Mesenchymal stem cell (in vitro differentiated cells and primary cell): ENCODE data around the gene OR10G2.
A peak's percentile ranks its signal among the peaks of the same experiment; 100 is the strongest.

ENCODE experiments used
- DNase-seq: peaks from one replicate; pipeline ENCODE4 v3.0.0-alpha.2; 2013
- H2AFZ ChIP-seq: one replicate; pipeline ENCODE4 v1.6.1; 2013; ENCODE audit warnings: low read depth, mild to moderate bottlenecking, control low read depth, inconsistent platforms, low read length, moderate library complexity
- H2AK5ac ChIP-seq: 2 replicates; pipeline ENCODE4 v1.6.1; 2013; ENCODE audit warnings: low read length, moderate library complexity, mild to moderate bottlenecking, inconsistent platforms; ENCODE audit not compliant: severe bottlenecking
- H2BK120ac ChIP-seq: one replicate; pipeline ENCODE4 v1.6.1; 2013; ENCODE audit warnings: low read depth, mild to moderate bottlenecking, inconsistent platforms, low read length, moderate library complexity
- H2BK12ac ChIP-seq, 2 experiments: one replicate each; pipeline ENCODE4 v1.6.1; 2013; ENCODE audit warnings: inconsistent platforms in 2 of 2, low read length in 2 of 2, mild to moderate bottlenecking in 2 of 2, moderate library complexity in 2 of 2, control low read depth in 1 of 2
- H2BK15ac ChIP-seq: one replicate; pipeline ENCODE4 v1.6.1; 2013; ENCODE audit warnings: mild to moderate bottlenecking, low read depth, inconsistent platforms; ENCODE audit not compliant: poor library complexity, severe bottlenecking
- H2BK5ac ChIP-seq: 2 replicates; pipeline ENCODE4 v1.6.1; 2013; ENCODE audit warnings: low read depth, mild to moderate bottlenecking, low read length, control low read depth, inconsistent platforms; ENCODE audit not compliant: poor library complexity, severe bottlenecking
- H3K14ac ChIP-seq, 2 experiments: one replicate each; pipeline ENCODE4 v1.6.1; 2013; ENCODE audit warnings: inconsistent platforms in 2 of 2, low read length in 2 of 2, control low read depth in 1 of 2, mild to moderate bottlenecking in 1 of 2, moderate library complexity in 1 of 2
- H3K18ac ChIP-seq, 2 experiments: one replicate each; pipeline ENCODE4 v1.6.1; 2013; ENCODE audit warnings: inconsistent platforms in 2 of 2, low read length in 2 of 2, control low read depth in 1 of 2, low read depth in 1 of 2, mild to moderate bottlenecking in 1 of 2
- H3K23ac ChIP-seq, 2 experiments: one replicate each; pipeline ENCODE4 v1.6.1; 2013; ENCODE audit warnings: inconsistent platforms in 2 of 2, low read length in 2 of 2, mild to moderate bottlenecking in 2 of 2, moderate library complexity in 2 of 2, control low read depth in 1 of 2
- H3K27ac ChIP-seq: 2 replicates; pipeline ENCODE4 v1.5.1; 2013; ENCODE audit warnings: mild to moderate bottlenecking, moderate library complexity, low read length, control low read depth, inconsistent platforms; ENCODE audit not compliant: poor library complexity, severe bottlenecking
- H3K27me3 ChIP-seq, 2 experiments: 2 replicates each; pipeline versions ENCODE4 v1.6.1 to v1.7.0; 2013; ENCODE audit warnings: low read length in 2 of 2, mild to moderate bottlenecking in 2 of 2, moderate library complexity in 2 of 2, control low read depth in 1 of 2, inconsistent platforms in 1 of 2; ENCODE audit not compliant: control insufficient read depth in 1 of 2, insufficient read depth in 1 of 2
- H3K36me3 ChIP-seq, 2 experiments: 2 replicates each; pipeline versions ENCODE4 v1.6.1 to v1.7.0; 2013; ENCODE audit warnings: low read length in 2 of 2, control low read depth in 1 of 2, inconsistent platforms in 1 of 2, low read depth in 1 of 2, mild to moderate bottlenecking in 1 of 2; ENCODE audit not compliant: insufficient read depth in 2 of 2, control insufficient read depth in 1 of 2
- H3K4ac ChIP-seq, 2 experiments: one replicate each; pipeline ENCODE4 v1.6.1; 2013; ENCODE audit warnings: inconsistent platforms in 2 of 2, low read length in 2 of 2, mild to moderate bottlenecking in 2 of 2, moderate library complexity in 2 of 2, control low read depth in 1 of 2, low read depth in 1 of 2
- H3K4me1 ChIP-seq: 2 replicates; pipeline ENCODE4 v1.6.1; 2013; ENCODE audit warnings: low read depth, low read length, control low read depth; ENCODE audit not compliant: control insufficient read depth, insufficient read depth
- H3K4me2 ChIP-seq: 2 replicates; pipeline ENCODE4 v1.6.1; 2013; ENCODE audit warnings: low read length, mild to moderate bottlenecking, inconsistent platforms; ENCODE audit not compliant: poor library complexity, severe bottlenecking
- H3K4me3 ChIP-seq, 2 experiments: 2 replicates each; pipeline versions ENCODE4 v1.5.1 to v1.7.0; 2013; ENCODE audit warnings: low read length in 2 of 2, mild to moderate bottlenecking in 2 of 2, control low read depth in 1 of 2, low read depth in 1 of 2; ENCODE audit not compliant: insufficient read depth in 1 of 2
- H3K79me1 ChIP-seq: replicated peaks from 2 replicates; pipeline ENCODE4 v1.6.1; 2013; ENCODE audit warnings: mild to moderate bottlenecking, control low read depth, low read length, inconsistent platforms; ENCODE audit not compliant: poor library complexity, severe bottlenecking
- H3K9ac ChIP-seq: 2 replicates; pipeline ENCODE4 v1.7.0; 2013; ENCODE audit warnings: mild to moderate bottlenecking, low read length, moderate library complexity
- H3K9me3 ChIP-seq: 2 replicates; pipeline ENCODE4 v1.7.0; 2013; ENCODE audit warnings: mild to moderate bottlenecking, low read length; ENCODE audit not compliant: control insufficient read depth
- H4K8ac ChIP-seq: one replicate; pipeline ENCODE4 v1.6.1; 2013; ENCODE audit warnings: inconsistent platforms, mild to moderate bottlenecking, low read length, moderate library complexity
- H4K91ac ChIP-seq: one replicate; pipeline ENCODE4 v1.6.1; 2013; ENCODE audit warnings: mild to moderate bottlenecking, low read length, inconsistent platforms
- WGBS: methylation state at CpG from one replicate; pipeline ENCODE4 v1.1.7; 2013; ENCODE audit warnings: mixed read lengths; 5-methylcytosine and 5-hydroxymethylcytosine counted together

The OR10G2 gene

GRCh38 chr14:21656980-21657379, 22.2 kb upstream of the OR10G2 start:
- Histone ChIP-seq H3K23ac (no peak overlapping the region), H3K18ac (no peak overlapping the region), H2AK5ac (no peak overlapping the region), H2BK120ac (no peak overlapping the region), H2BK12ac (no peak overlapping the region), H3K9ac (no peak overlapping the region), H4K91ac (no peak overlapping the region), H3K14ac (no peak overlapping the region), H2BK5ac (no peak overlapping the region), H4K8ac (no peak overlapping the region), H2BK15ac (no peak overlapping the region), H3K9me3 (no peaks in the 10 kb centered on the region), H3K27ac (no peak overlapping the region), H3K4me2 (no peak overlapping the region), H3K36me3 (no peaks in the 10 kb centered on the region), H3K4ac (no peak overlapping the region), H3K4me1 (no peaks in the 10 kb centered on the region), H3K27me3 (no peaks in the 10 kb centered on the region), H2AFZ (no peak overlapping the region), H3K79me1 (no peaks in the 10 kb centered on the region), H3K4me3 (no peak overlapping the region)
- WGBS: 64% methylated on average over 1 of the region's 1 CpG
- no peak for DNase-seq

DNA sequence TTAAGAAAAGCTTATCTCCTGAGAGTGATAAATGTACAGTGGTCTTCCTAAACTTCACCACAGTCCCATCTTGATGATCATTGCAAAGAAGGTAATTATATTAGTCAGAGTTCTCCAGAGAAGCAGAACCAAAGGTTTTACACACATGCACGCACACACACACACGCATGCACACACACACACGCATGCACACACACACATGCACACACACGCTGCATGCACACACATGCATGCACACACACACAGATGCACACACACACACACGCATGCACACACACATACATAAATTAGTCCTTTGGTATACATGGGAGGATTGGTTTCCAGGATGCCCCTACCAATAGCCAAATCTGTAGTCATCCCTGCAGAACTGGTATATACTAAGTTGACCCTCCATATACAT, 19.5 kb upstream of the OR10G2 start:
- DNase-seq: no peak
- H3K79me1 ChIP-seq: no peaks in the 10 kb centered on the region
- no peak overlapping the region for H3K4ac ChIP-seq
- H3K4me2 ChIP-seq: no peak overlapping the region
- H3K14ac ChIP-seq: peak overlapping the region in 1 of 2 experiments; percentile 96
- peak overlapping the region in 1 of 2 experiments; percentile 73 for H3K18ac ChIP-seq
- no peak overlapping the region for H3K23ac ChIP-seq
- H3K27me3 ChIP-seq: no peaks in the 10 kb centered on the region
- peak overlapping the region; percentile 27 for H2AFZ ChIP-seq
- no peak overlapping the region for H4K8ac ChIP-seq
- 89% methylated on average over 5 of the region's 5 CpGs for WGBS
- H4K91ac ChIP-seq: no peak overlapping the region
- H3K4me3 ChIP-seq: no peak overlapping the region
- no peak overlapping the region for H2BK120ac ChIP-seq
- H2BK12ac ChIP-seq: no peak overlapping the region
- H3K36me3 ChIP-seq: no peaks in the 10 kb centered on the region
- H2AK5ac ChIP-seq: no peak overlapping the region
- H2BK15ac ChIP-seq: no peak overlapping the region
- H3K9me3 ChIP-seq: no peaks in the 10 kb centered on the region
- no peaks in the 10 kb centered on the region for H3K4me1 ChIP-seq
- no peak overlapping the region for H3K27ac ChIP-seq
- no peak overlapping the region for H2BK5ac ChIP-seq
- H3K9ac ChIP-seq: no peak overlapping the region

DNA sequence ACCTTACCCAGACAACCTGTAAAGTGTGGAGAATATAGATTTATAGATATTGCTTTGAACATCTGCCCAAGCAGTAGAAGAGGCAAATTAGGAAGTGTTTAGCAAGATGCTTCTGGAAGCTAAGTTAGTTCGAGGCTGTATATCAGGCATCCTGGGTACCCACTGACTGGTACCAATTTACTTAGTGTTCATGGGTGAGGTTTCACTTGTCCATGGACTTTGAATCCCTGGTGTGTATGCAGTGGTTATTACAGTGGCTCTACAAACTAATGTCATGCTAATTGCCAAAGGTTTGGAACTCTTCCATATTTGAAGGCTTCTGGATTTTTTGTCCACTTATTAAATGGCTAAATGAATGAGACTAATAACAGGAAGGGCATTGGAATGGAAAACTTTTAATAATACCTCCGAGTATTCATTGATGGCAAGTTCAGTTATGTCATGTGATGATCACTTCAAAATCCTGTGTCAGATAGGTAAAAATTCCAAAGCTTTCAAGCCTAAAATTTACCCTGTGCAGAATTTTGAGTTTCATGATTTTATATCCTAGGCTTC, 18.7 kb upstream of the OR10G2 start, which contains the start of gene OR4E2:
Gene OR4E2 (plus strand): TSS at position 505 of the 555 bp plus-strand sequence. CDS start 11,248 bp downstream, outside the sequence.
- no peaks in the 10 kb centered on the region for H3K36me3 ChIP-seq
- H3K4ac ChIP-seq: no peak within 1 kb of the TSS
- no peak within 1 kb of the TSS for H3K27ac ChIP-seq
- H3K9ac ChIP-seq: no peak within 1 kb of the TSS
- DNase-seq: no peak
- H3K4me1 ChIP-seq: no peaks in the 10 kb centered on the region
- 94% methylated on average over 2 of the region's 2 CpGs for WGBS
- no peak within 1 kb of the TSS for H2AK5ac ChIP-seq
- H3K4me2 ChIP-seq: no peak within 1 kb of the TSS
- H2BK12ac ChIP-seq: no peak within 1 kb of the TSS
- H3K18ac ChIP-seq: peak within 1 kb of the TSS in 1 of 2 experiments; percentile 73
- H2BK120ac ChIP-seq: no peak within 1 kb of the TSS
- H3K14ac ChIP-seq: peak within 1 kb of the TSS in 1 of 2 experiments; percentile 96
- no peak within 1 kb of the TSS for H2BK5ac ChIP-seq
- no peak within 1 kb of the TSS for H3K23ac ChIP-seq
- no peaks in the 10 kb centered on the region for H3K9me3 ChIP-seq
- H4K8ac ChIP-seq: no peak within 1 kb of the TSS
- no peak within 1 kb of the TSS for H2BK15ac ChIP-seq
- H3K27me3 ChIP-seq: no peaks in the 10 kb centered on the region
- H2AFZ ChIP-seq: peak within 1 kb of the TSS; percentile 27
- no peak within 1 kb of the TSS for H3K4me3 ChIP-seq
- no peak within 1 kb of the TSS for H4K91ac ChIP-seq
- H3K79me1 ChIP-seq: no peaks in the 10 kb centered on the region

GRCh38 chr14:21652209-21652808, 17.6 kb upstream of the OR10G2 start:
- Histone ChIP-seq H2BK5ac (no peak overlapping the region), H3K27ac (no peak overlapping the region), H3K36me3 (no peaks in the 10 kb centered on the region), H2BK15ac (no peak overlapping the region), H3K9me3 (no peaks in the 10 kb centered on the region), H3K27me3 (no peaks in the 10 kb centered on the region), H3K4me2 (no peak overlapping the region), H2AFZ (no peak overlapping the region), H3K23ac (no peak overlapping the region), H3K18ac (no peak overlapping the region), H4K8ac (no peak overlapping the region), H2AK5ac (no peak overlapping the region), H3K4ac (no peak overlapping the region), H3K79me1 (no peaks in the 10 kb centered on the region), H3K4me1 (no peaks in the 10 kb centered on the region), H4K91ac (no peak overlapping the region), H3K9ac (no peak overlapping the region), H2BK12ac (no peak overlapping the region), H3K14ac (peak overlapping the region in 1 of 2 experiments; percentile 81), H3K4me3 (no peak overlapping the region), H2BK120ac (no peak overlapping the region)
- 40% methylated on average over 1 of the region's 1 CpG for WGBS
- no peak for DNase-seq
